OCI-LY7 (cell line): ENCODE data around the gene GNG11.

ENCODE experiments used
- CTCF ChIP-seq: fragments of 200-600 bp; sonication (generic); conservative IDR thresholded peaks from 2 replicates; pipeline ENCODE4 v1.5.1; 2014; ENCODE audit warnings: mild to moderate bottlenecking, antibody characterized with exemption, low read length, moderate library complexity, mixed read lengths
- EZH2phosphoT487 ChIP-seq: fragments of 200-600 bp; sonication (generic); IDR thresholded peaks from 2 replicates; pipeline ENCODE4 v1.6.1; 2018; ENCODE audit warnings: low read depth, borderline replicate concordance, mild to moderate bottlenecking, mixed run types, antibody characterized with exemption, low read length, moderate library complexity, mixed read lengths

- TF ChIP-seq CTCF = no peak
- TF ChIP-seq EZH2phosphoT487 = no peak
Measured at GRCh38 chr7:93949423-93949822, 27.9 kb downstream of the GNG11 start.
